Endothelial cell of umbilical vein (primary cell): Measurements from ENCODE around the gene TMC2.

Experiments
- CTCF ChIP-seq, 2 donors: IDR thresholded peaks; 1 replicate in 1 of 2; 2 replicates in 1 of 2; pipeline ENCODE4 v1.5.1; 2011; ENCODE audit warnings: low read length in 2 of 2, mild to moderate bottlenecking in 2 of 2, moderate library complexity in 2 of 2, control low read depth in 1 of 2, inconsistent platforms in 1 of 2, low read depth in 1 of 2; ENCODE audit not compliant: insufficient read depth in 1 of 2; ENCODE audit errors: extremely low read depth in 1 of 2
- EZH2 ChIP-seq: IDR thresholded peaks from 2 replicates; pipeline ENCODE4 v1.6.1; 2012; ENCODE audit warnings: borderline replicate concordance, low read depth, mild to moderate bottlenecking, moderate library complexity, low read length, inconsistent platforms; ENCODE audit not compliant: severe bottlenecking
- FOS ChIP-seq: IDR thresholded peaks from 2 replicates; pipeline ENCODE4 v1.6.1; 2011; ENCODE audit warnings: mild to moderate bottlenecking, low read length, moderate library complexity, borderline replicate concordance; ENCODE audit not compliant: insufficient read depth
- GATA2 ChIP-seq: IDR thresholded peaks from 2 replicates; pipeline ENCODE4 v1.7.0; 2011; ENCODE audit warnings: low read depth, mild to moderate bottlenecking, moderate library complexity, mixed read lengths, low read length; ENCODE audit not compliant: insufficient read length, insufficient read depth
- JUN ChIP-seq: IDR thresholded peaks from 2 replicates; pipeline ENCODE4 v1.6.1; 2011; ENCODE audit warnings: borderline replicate concordance, low read depth; ENCODE audit not compliant: insufficient read length, insufficient read depth
- MAX ChIP-seq: IDR thresholded peaks from 2 replicates; pipeline ENCODE4 v1.6.1; 2011; ENCODE audit not compliant: insufficient read depth, insufficient read length
- MYC ChIP-seq: IDR thresholded peaks from one replicate; pipeline ENCODE4 v1.6.1; 2011; ENCODE audit warnings: mild to moderate bottlenecking, low read depth, low read length
- POLR2A ChIP-seq: IDR thresholded peaks from 2 replicates; pipeline ENCODE4 v1.6.1; 2012; ENCODE audit warnings: low read depth, mild to moderate bottlenecking, control low read depth, low read length
- POLR2AphosphoS5 ChIP-seq: IDR thresholded peaks from 2 replicates; pipeline ENCODE4 v1.6.1; 2012; ENCODE audit warnings: low read depth, mild to moderate bottlenecking, control low read depth, low read length, moderate library complexity; ENCODE audit not compliant: insufficient read depth

- TF ChIP-seq POLR2A (no peak), CTCF (IDR thresholded peaks at IDR 0.05; ENCODE audit: extremely low read depth in 1 of 2, insufficient read depth in 1 of 2, low read depth in 1 of 2, low read length in 2 of 2) (no peak), POLR2AphosphoS5 (no peak), GATA2 (no peak), JUN (no peak), FOS (no peak), EZH2 (no peak), MYC (no peak), MAX (no peak)
Measured at GRCh38 chr20:2593756-2594155, 57.4 kb downstream of the TMC2 start.
